Measurements from ENCODE around the gene AP4M1. TPM values are rescaled to one million over a fixed set of nuclear protein-coding genes. Genes with fewer than 3 reads are reported as not detected.
A peak's percentile ranks its signal among the peaks of the same experiment; 100 is the strongest.
"Not testable (repeated sequence)": the region's sequence is repeated elsewhere in the genome, so short reads cannot be mapped to it uniquely, and the experiment has no call there.

AP4M1 gene
- total RNA-seq, 1 experiment from 2014 or later: 17.9 TPM

GRCh38 chr7:100127866-100128636 lies 26.6 kb downstream of the AP4M1 start:
- 0 out of 2 replicates have a peak, but pooled peaks cover 4% of the 10 kb centered on the region for H3K4me1 ChIP-seq (ENCODE audit: insufficient read depth, low read length)

GRCh38 chr7:100128637-100128963 lies 27.2 kb downstream of the AP4M1 start:
- Histone ChIP-seq H3F3A (ENCODE audit: low read length, unreplicated experiment) (no peaks in the 10 kb centered on the region), H3K4me3 (ENCODE audit: low read length) (no peak overlapping the region), H2AFZ (ENCODE audit: low read length) (no peak overlapping the region), H3K4me2 (ENCODE audit: low read length) (peak overlapping the region; percentile 93), H3K27me3 (ENCODE audit: low read length) (no peaks in the 10 kb centered on the region), H3K79me2 (ENCODE audit: low read length) (0 out of 2 replicates have a peak, but pooled peaks cover 5% of the 10 kb centered on the region), H3K9me2 (replicated peaks; ENCODE audit: low read length) (no peaks in the 10 kb centered on the region), H4K20me1 (ENCODE audit: low read length) (no peaks in the 10 kb centered on the region), H3K9ac (ENCODE audit: low read length) (no peak overlapping the region), H3K27ac (ENCODE audit: low read length) (no peak overlapping the region), H3K36me3 (ENCODE audit: low read depth, low read length) (no peaks in the 10 kb centered on the region), H3K9me3 (ENCODE audit: low read length) (no peaks in the 10 kb centered on the region), H3K4me1 (ENCODE audit: insufficient read depth, low read length) (0 out of 2 replicates have a peak, but pooled peaks cover 4% of the 10 kb centered on the region)
- DNase-seq (no peak), ATAC-seq (no peak)
- intact Hi-C loops (cut with micrococcal nuclease): loop anchor here (5.0 kb wide), 1 partner anchor 46 kb away; the partner anchor contains the start of gene ZNF3
- TF ChIP-seq EZH2phosphoT487 (IDR thresholded peaks at IDR 0.05; ENCODE audit: borderline replicate concordance, low read length) (no peak), CTCF (conservative IDR thresholded peaks at IDR 0.05; ENCODE audit: low read depth, low read length) (no peak), EZH2 (IDR thresholded peaks at IDR 0.05; ENCODE audit: low read length, unreplicated experiment) (no peak)
- BruUV-seq (replicated peaks): no TSS peak
- POLR2A ChIA-PET (ENCODE audit: unreplicated experiment): interaction anchor here (0.6 kb wide), 2 partner anchors 84 to 1249 kb away, joined by 4 to 18 read pairs; no protein-coding TSS in a partner anchor
- CTCF ChIA-PET: interaction anchor here (0.9 kb wide), 1 partner anchor 279 kb away, joined by 7 read pairs; no protein-coding TSS in a partner anchor

More at GRCh38 chr7:100127866-100128636, 26.6 kb downstream of the AP4M1 start:
- H3K27me3 ChIP-seq (ENCODE audit: low read length): no peaks in the 10 kb centered on the region
- H3K27ac ChIP-seq (ENCODE audit: low read length): no peak overlapping the region
- intact Hi-C loops (cut with micrococcal nuclease): loop anchor here (5.0 kb wide), 1 partner anchor 46 kb away; the partner anchor contains the start of gene ZNF3
- TF ChIP-seq CTCF (conservative IDR thresholded peaks at IDR 0.05; ENCODE audit: low read depth, low read length) (no peak), EZH2 (IDR thresholded peaks at IDR 0.05; ENCODE audit: low read length, unreplicated experiment) (no peak), EZH2phosphoT487 (IDR thresholded peaks at IDR 0.05; ENCODE audit: borderline replicate concordance, low read length) (no peak)
- ChIA-PET CTCF (no interaction called here), POLR2A (ENCODE audit: unreplicated experiment) (interaction anchor here (0.6 kb wide), 1 partner anchor 1248 kb away, joined by 4 read pairs; no protein-coding TSS in a partner anchor)
- BruUV-seq (replicated peaks): TSS peak; percentile 32
- DNase-seq: peak; percentile 14
- H3K79me2 ChIP-seq (ENCODE audit: low read length): 0 out of 2 replicates have a peak, but pooled peaks cover 5% of the 10 kb centered on the region
- no peaks in the 10 kb centered on the region for H3K36me3 ChIP-seq (ENCODE audit: low read depth, low read length)
- ATAC-seq: peak; percentile 27
- peak overlapping the region; percentile 91 for H3K9ac ChIP-seq (ENCODE audit: low read length)
- H3K4me3 ChIP-seq (ENCODE audit: low read length): peak overlapping the region; percentile 80
- H2AFZ ChIP-seq (ENCODE audit: low read length): peak overlapping the region; percentile 84
- no peaks in the 10 kb centered on the region for H4K20me1 ChIP-seq (ENCODE audit: low read length)
- H3K4me2 ChIP-seq (ENCODE audit: low read length): peak overlapping the region; percentile 93
- H3F3A ChIP-seq (ENCODE audit: low read length, unreplicated experiment): no peaks in the 10 kb centered on the region
- H3K9me2 ChIP-seq (replicated peaks; ENCODE audit: low read length): no peaks in the 10 kb centered on the region
- H3K9me3 ChIP-seq (ENCODE audit: low read length): no peaks in the 10 kb centered on the region

GRCh38 chr7:100130220-100130607 lies 28.8 kb downstream of the AP4M1 start:
- H3K27ac ChIP-seq (ENCODE audit: low read length); ATAC-seq; POLR2A ChIA-PET (ENCODE audit: unreplicated experiment); H3K9me3 ChIP-seq (ENCODE audit: low read length); H3F3A ChIP-seq (ENCODE audit: low read length, unreplicated experiment); H3K36me3 ChIP-seq (ENCODE audit: low read depth, low read length); H4K20me1 ChIP-seq (ENCODE audit: low read length); H3K4me1 ChIP-seq (ENCODE audit: insufficient read depth, low read length); BruUV-seq (replicated peaks); H3K79me2 ChIP-seq (ENCODE audit: low read length); H3K4me3 ChIP-seq (ENCODE audit: low read length); H3K9me2 ChIP-seq (replicated peaks; ENCODE audit: low read length); H3K9ac ChIP-seq (ENCODE audit: low read length); H3K4me2 ChIP-seq (ENCODE audit: low read length); DNase-seq; H2AFZ ChIP-seq (ENCODE audit: low read length); H3K27me3 ChIP-seq (ENCODE audit: low read length): not testable (repeated sequence)
- intact Hi-C loops (cut with micrococcal nuclease): loop anchor here (5.0 kb wide), 2 partner anchors 212 to 277 kb away; no protein-coding TSS in a partner anchor
- CTCF ChIA-PET: interaction anchor here (1.0 kb wide), 1 partner anchor 28 kb away, joined by 6 read pairs; no protein-coding TSS in a partner anchor

Data from PC-3 (cell line).